Colonic mucosa (tissue), 4 donors: ENCODE results near the gene WDPCP. TPM values are rescaled to one million over a fixed set of nuclear protein-coding genes. Genes with fewer than 3 reads are reported as not detected.
"Not testable (repeated sequence)": the region's sequence is repeated elsewhere in the genome, so short reads cannot be mapped to it uniquely, and the experiment has no call there.

Source experiments
- DNase-seq: peaks from one replicate; pipeline ENCODE4 v3.0.0-alpha.2; 2020
- H3K27ac ChIP-seq: fragments of 200-600 bp; one replicate; pipeline ENCODE4 v1.8.0; 2021
- H3K27me3 ChIP-seq: fragments of 200-600 bp; one replicate; pipeline ENCODE4 v1.8.0; 2021
- H3K36me3 ChIP-seq: fragments of 200-600 bp; one replicate; pipeline ENCODE4 v1.8.0; 2021
- H3K4me1 ChIP-seq: fragments of 200-600 bp; one replicate; pipeline ENCODE4 v1.8.0; 2021; ENCODE audit warnings: mild to moderate bottlenecking
- H3K4me3 ChIP-seq: fragments of 200-600 bp; one replicate; pipeline ENCODE4 v1.8.0; 2021
- H3K9ac ChIP-seq, 2 donors: one replicate each; pipeline ENCODE4 v1.7.0; 2013; ENCODE audit warnings: control low read depth in 2 of 2, low read depth in 2 of 2, low read length in 2 of 2
- H3K9me3 ChIP-seq: fragments of 200-600 bp; one replicate; pipeline ENCODE4 v1.8.0; 2021
- CTCF ChIP-seq: fragments of 200-600 bp; IDR thresholded peaks from one replicate; pipeline ENCODE4 v1.8.0; 2022; ENCODE audit warnings: antibody characterized with exemption, mild to moderate bottlenecking
- intact Hi-C: fragments of 100-400 bp; cut with DNase I; formaldehyde crosslinking; loops from one replicate; pipeline ENCODE4 v1.14.1; 2022
- total RNA-seq, 2 donors: library from RNA; stranded (reverse); fragmentation: NEBNext Ultra II Directional in 1 of 2; extraction: Animal tissue kit (Norgen Biotek cat#: 25700) in 1 of 2; gene quantifications; one replicate each; pipeline ENCODE4 v1.2.1, GENCODE V29; 2021
- donor health status: healthy.
- donor health status: DM: no; HTN: no; CAD: no.
- donor health status: DM: no; HTN: no; CAD: no.

The WDPCP gene
- total RNA-seq, 2 donors from 2014 or later, result 3.4 to 4.5 TPM

GRCh38 chr2:63340443-63340842 lies 247.8 kb downstream of the WDPCP start:
- TF ChIP-seq CTCF, result no peak
- Histone ChIP-seq H3K9me3 (no peaks in the 10 kb centered on the region), H3K27me3 (no peaks in the 10 kb centered on the region), H3K9ac (no peak overlapping the region), H3K36me3 (no peaks in the 10 kb centered on the region), H3K4me1 (no peaks in the 10 kb centered on the region), H3K27ac (no peak overlapping the region), H3K4me3 (no peak overlapping the region)
- no peak for DNase-seq
- intact Hi-C loops, result no loop called here

- Histone ChIP-seq H3K27ac (no peak overlapping the region), H3K9ac (no peak overlapping the region), H3K27me3 (no peaks in the 10 kb centered on the region), H3K9me3 (no peaks in the 10 kb centered on the region), H3K36me3 (no peaks in the 10 kb centered on the region), H3K4me1 (no peaks in the 10 kb centered on the region), H3K4me3 (no peak overlapping the region)
- DNase-seq, result no peak
- TF ChIP-seq CTCF, result no peak
- intact Hi-C loops, result no loop called here
Observed at GRCh38 chr2:63334910-63335309, 253.4 kb downstream of the WDPCP start.

GRCh38 chr2:63326473-63326872 lies 261.8 kb downstream of the WDPCP start:
- H3K27me3 ChIP-seq, result no peaks in the 10 kb centered on the region
- DNase-seq, result no peak
- H3K36me3 ChIP-seq, result no peaks in the 10 kb centered on the region
- no peaks in the 10 kb centered on the region for H3K9me3 ChIP-seq
- H3K4me3 ChIP-seq, result no peak overlapping the region
- no peaks in the 10 kb centered on the region for H3K4me1 ChIP-seq
- no peak overlapping the region for H3K9ac ChIP-seq
- H3K27ac ChIP-seq, result no peak overlapping the region
- no peak for TF ChIP-seq CTCF
- intact Hi-C loops, result no loop called here

- H3K27ac ChIP-seq, H3K36me3 ChIP-seq, intact Hi-C loops, H3K4me3 ChIP-seq, H3K27me3 ChIP-seq, H3K9me3 ChIP-seq, H3K4me1 ChIP-seq, DNase-seq, H3K9ac ChIP-seq: not testable (repeated sequence)
Observed at GRCh38 chr2:63323662-63324061, 264.6 kb downstream of the WDPCP start.

- H3K9ac ChIP-seq, intact Hi-C loops, DNase-seq, H3K4me1 ChIP-seq, H3K27ac ChIP-seq, H3K27me3 ChIP-seq, H3K4me3 ChIP-seq, H3K9me3 ChIP-seq, H3K36me3 ChIP-seq: not testable (repeated sequence)
Observed at GRCh38 chr2:63321973-63322372, 266.3 kb downstream of the WDPCP start.

GRCh38 chr2:63320669-63321068 lies 267.6 kb downstream of the WDPCP start:
- H3K36me3 ChIP-seq, result no peaks in the 10 kb centered on the region
- H3K9ac ChIP-seq, result no peak overlapping the region
- no peaks in the 10 kb centered on the region for H3K27me3 ChIP-seq
- DNase-seq, result no peak
- no peaks in the 10 kb centered on the region for H3K9me3 ChIP-seq
- H3K4me3 ChIP-seq, result no peak overlapping the region
- intact Hi-C loops, result no loop called here
- H3K27ac ChIP-seq, result no peak overlapping the region
- TF ChIP-seq CTCF, result no peak
- no peaks in the 10 kb centered on the region for H3K4me1 ChIP-seq

GRCh38 chr2:63310614-63311013 lies 277.7 kb downstream of the WDPCP start:
- no peak for TF ChIP-seq CTCF
- no peaks in the 10 kb centered on the region for H3K27me3 ChIP-seq

More at GRCh38 chr2:63310614-63311013, 277.7 kb downstream of the WDPCP start:
- Histone ChIP-seq H3K9me3 (no peaks in the 10 kb centered on the region), H3K9ac (no peak overlapping the region), H3K27ac (no peak overlapping the region), H3K4me3 (no peak overlapping the region), H3K4me1 (no peaks in the 10 kb centered on the region), H3K36me3 (no peaks in the 10 kb centered on the region)
- no peak for DNase-seq
- intact Hi-C loops, result no loop called here
